H1 (cell line): Measurements from ENCODE around the gene INO80C. TPM values are rescaled to one million over a fixed set of nuclear protein-coding genes. Genes with fewer than 3 reads are reported as not detected.

Source experiments
- CTCF ChIA-PET: fragments of 300-600 bp; sonication (Branson Sonifier 250); formaldehyde crosslinking; loops from one replicate; lab custom pipeline; 2021; ENCODE audit not compliant: partially characterized antibody; lab: Charles Lee
- POLR2A ChIA-PET: fragments of 300-600 bp; sonication (Branson Sonifier 250); formaldehyde crosslinking; loops from one replicate; lab custom pipeline; 2021; ENCODE audit warnings: inconsistent platforms; ENCODE audit not compliant: partially characterized antibody; lab: Charles Lee
- DNase-seq, 2 experiments: peaks; one replicate each; pipeline versions ENCODE4 v3.0.0 to v3.0.0-alpha.2; 2010 to 2022; ENCODE audit warnings: low spot score in 2 of 2, low read depth in 1 of 2, mixed read lengths in 1 of 2
- FAIRE-seq: peaks from 2 replicates; lab custom pipeline; 2011; peaks lifted over from hg19 to GRCh38; lab: Jason Lieb, UNC
- H2AFZ ChIP-seq: 2 replicates; pipeline ENCODE4 v1.8.1; 2012; ENCODE audit warnings: low read length, inconsistent platforms
- H2AK5ac ChIP-seq: 2 replicates; pipeline ENCODE4 v1.6.1; 2013; ENCODE audit warnings: low read depth, low read length
- H2BK120ac ChIP-seq: replicated peaks from 2 replicates; pipeline ENCODE3; 2013; ENCODE audit warnings: low read depth, low read length, inconsistent platforms
- H2BK12ac ChIP-seq: 2 replicates; pipeline ENCODE4 v1.6.1; 2013; ENCODE audit warnings: low read depth, low read length
- H2BK15ac ChIP-seq: 2 replicates; pipeline ENCODE4 v1.6.1; 2013; ENCODE audit warnings: low read length
- H2BK20ac ChIP-seq: 2 replicates; pipeline ENCODE4 v1.6.1; 2013; ENCODE audit warnings: low read length
- H2BK5ac ChIP-seq: 2 replicates; pipeline ENCODE4 v1.6.1; 2013; ENCODE audit warnings: low read depth, low read length
- H3K14ac ChIP-seq: 2 replicates; pipeline ENCODE4 v1.6.1; 2013; ENCODE audit warnings: inconsistent platforms; ENCODE audit not compliant: insufficient read length
- H3K18ac ChIP-seq: 2 replicates; pipeline ENCODE4 v1.6.1; 2013; ENCODE audit warnings: low read length; ENCODE audit errors: extremely low read depth
- H3K23ac ChIP-seq: 2 replicates; pipeline ENCODE4 v1.6.1; 2013; ENCODE audit warnings: inconsistent platforms; ENCODE audit not compliant: insufficient read length
- H3K23me2 ChIP-seq: 2 replicates; pipeline ENCODE4 v1.6.1; 2013; ENCODE audit warnings: low read depth, low read length
- H3K27ac ChIP-seq: 2 replicates; pipeline ENCODE4 v1.6.1; 2011; ENCODE audit warnings: low read depth, low read length, inconsistent platforms
- H3K27me3 ChIP-seq, 4 experiments: replicated peaks in 1 of 4; 1 replicate in 1 of 4; 2 replicates in 3 of 4; pipeline versions ENCODE4 v1.6.1 to v1.8.1; 2011 to 2013; ENCODE audit warnings: low read length in 3 of 4, mild to moderate bottlenecking in 3 of 4, inconsistent platforms in 2 of 4, mixed read lengths in 2 of 4, moderate library complexity in 1 of 4; ENCODE audit not compliant: control insufficient read depth in 3 of 4, insufficient read depth in 3 of 4; ENCODE audit errors: extremely low read depth in 1 of 4
- H3K36me3 ChIP-seq, 4 experiments: 2 replicates each; pipeline versions ENCODE4 v1.6.1 to v1.8.1; 2011 to 2013; ENCODE audit warnings: mild to moderate bottlenecking in 4 of 4, low read length in 3 of 4, moderate library complexity in 2 of 4, control low read depth in 1 of 4, inconsistent platforms in 1 of 4; ENCODE audit not compliant: insufficient read depth in 4 of 4, control insufficient read depth in 2 of 4
- H3K4ac ChIP-seq: replicated peaks from 2 replicates; pipeline ENCODE3; 2013; ENCODE audit warnings: low read length, low read depth, mixed read lengths, inconsistent platforms; ENCODE audit not compliant: insufficient read length
- H3K4me1 ChIP-seq, 4 experiments: replicated peaks in 1 of 4; 1 replicate in 1 of 4; 2 replicates in 3 of 4; pipeline versions ENCODE4 v1.6.1 to v1.8.1; 2011 to 2013; ENCODE audit warnings: low read length in 3 of 4, inconsistent platforms in 2 of 4, mixed read lengths in 1 of 4; ENCODE audit not compliant: insufficient read depth in 4 of 4, control insufficient read depth in 3 of 4
- H3K4me2 ChIP-seq, 2 experiments: 2 replicates each; pipeline versions ENCODE4 v1.6.1 to v1.8.1; 2011 to 2013; ENCODE audit warnings: low read depth in 2 of 2, low read length in 2 of 2, control low read depth in 1 of 2, inconsistent platforms in 1 of 2, mild to moderate bottlenecking in 1 of 2; ENCODE audit not compliant: insufficient read depth in 1 of 2
- H3K4me3 ChIP-seq, 4 experiments: fragments of 200-600, 300-600 bp in 1 of 4; sonication (generic), shearing (Covaris generic), sonication (Bioruptor Twin) in 1 of 4; 2 replicates each; pipeline versions ENCODE4 v1.5.1 to v1.8.1; 2011 to 2016; ENCODE audit warnings: low read length in 4 of 4, low read depth in 3 of 4, control low read depth in 2 of 4, inconsistent platforms in 2 of 4, mild to moderate bottlenecking in 2 of 4, mixed read lengths in 1 of 4, moderate library complexity in 1 of 4; ENCODE audit not compliant: insufficient read depth in 2 of 4; ENCODE audit errors: extremely low read depth in 1 of 4
- H3K56ac ChIP-seq: replicated peaks from 2 replicates; pipeline ENCODE3; 2013; ENCODE audit warnings: low read depth, mild to moderate bottlenecking, mixed read lengths, low read length, inconsistent platforms; ENCODE audit not compliant: insufficient read length
- H3K79me1 ChIP-seq: 2 replicates; pipeline ENCODE4 v1.6.1; 2013; ENCODE audit warnings: low read depth, low read length, control low read depth
- H3K79me2 ChIP-seq, 2 experiments: 2 replicates each; pipeline versions ENCODE4 v1.6.1 to v1.8.1; 2012 to 2013; ENCODE audit warnings: low read length in 2 of 2, mild to moderate bottlenecking in 2 of 2, inconsistent platforms in 1 of 2; ENCODE audit not compliant: insufficient read depth in 2 of 2, control insufficient read depth in 1 of 2
- H3K9ac ChIP-seq, 4 experiments: replicated peaks in 1 of 4; 1 replicate in 1 of 4; 2 replicates in 3 of 4; pipeline versions ENCODE4 v1.6.1 to v1.8.1; 2011 to 2013; ENCODE audit warnings: low read depth in 3 of 4, low read length in 3 of 4, control low read depth in 2 of 4, mild to moderate bottlenecking in 2 of 4, moderate library complexity in 2 of 4, inconsistent platforms in 1 of 4; ENCODE audit errors: extremely low read depth in 1 of 4
- H3K9me3 ChIP-seq, 2 experiments: 2 replicates each; pipeline versions ENCODE4 v1.6.1 to v1.8.1; 2012 to 2013; ENCODE audit warnings: mild to moderate bottlenecking in 2 of 2, moderate library complexity in 2 of 2, control low read depth in 1 of 2, inconsistent platforms in 1 of 2, low read depth in 1 of 2, low read length in 1 of 2, mixed read lengths in 1 of 2; ENCODE audit not compliant: insufficient read depth in 2 of 2
- H4K20me1 ChIP-seq, 2 experiments: replicated peaks in 1 of 2; 2 replicates each; pipeline versions ENCODE3 to v1.8.1; 2011 to 2013; ENCODE audit warnings: inconsistent platforms in 2 of 2, low read length in 2 of 2, mild to moderate bottlenecking in 1 of 2; ENCODE audit not compliant: insufficient read depth in 2 of 2, control insufficient read depth in 1 of 2
- H4K5ac ChIP-seq: 2 replicates; pipeline ENCODE4 v1.6.1; 2013; ENCODE audit warnings: low read length, low read depth, mixed read lengths, inconsistent platforms; ENCODE audit not compliant: insufficient read length
- H4K8ac ChIP-seq: 2 replicates; pipeline ENCODE4 v1.8.0; 2013; ENCODE audit warnings: mild to moderate bottlenecking, moderate library complexity, low read length, inconsistent platforms; ENCODE audit not compliant: insufficient read depth; ENCODE audit errors: extremely low read depth
- H4K91ac ChIP-seq: replicated peaks from 2 replicates; pipeline ENCODE3; 2013; ENCODE audit warnings: low read length, mixed read lengths, inconsistent platforms; ENCODE audit not compliant: insufficient read length
- GABPA ChIP-seq: IDR thresholded peaks from 2 replicates; pipeline ENCODE4 v1.6.1; 2011; ENCODE audit warnings: mild to moderate bottlenecking, low read length, moderate library complexity, borderline replicate concordance; ENCODE audit not compliant: insufficient read depth
- TBP ChIP-seq: IDR thresholded peaks from 2 replicates; pipeline ENCODE4 v1.6.1; 2011; ENCODE audit warnings: low read depth, low read length, improper control_type of control experiment
- WGBS, 2 experiments: shearing (Covaris generic) in 1 of 2; methylation state at CpG; one replicate each; pipeline versions ENCODE4 v1.1.6 to v1.1.7; 2013 to 2015; ENCODE audit warnings: low lambda C conversion rate in 2 of 2, mixed read lengths in 2 of 2, inconsistent platforms in 1 of 2, low coverage in 1 of 2, missing lambda C conversion rate in 1 of 2; ENCODE audit not compliant: insufficient replicate concordance in 2 of 2, insufficient coverage in 1 of 2, insufficient read length in 1 of 2; ENCODE audit errors: extremely low coverage in 1 of 2, missing lambda C conversion rate in 1 of 2; 5-methylcytosine and 5-hydroxymethylcytosine counted together
- polyA plus RNA-seq, 7 experiments: library from polyadenylated mRNA; depleted of rRNA in 3 of 7; stranded (reverse) in 5 of 7; unstranded in 2 of 7; fragments of >200 nt in 5 of 7; fragments of 200-250 nt in 2 of 7; gene quantifications; 1 replicate in 5 of 7; 2 replicates in 1 of 7; 4 replicates in 1 of 7; pipeline versions ENCODE4 v1.2.1 to v1.2.3, GENCODE V29; 2011 to 2013; ENCODE audit warnings: missing spikeins in 2 of 7, mixed read lengths in 2 of 7
- total RNA-seq: library from RNA; stranded (reverse); fragmentation: NEBNext Ultra II Directional; extraction: Animal tissue kit (Norgen Biotek cat#: 25700); gene quantifications from 2 replicates; pipeline ENCODE4 v1.2.1, GENCODE V29; 2021

INO80C gene
- total and polyA plus RNA-seq, 2 of the 8 experiments (the other 6 are each of a cell fraction or from before 2014, with no cell fraction given): 30.1 to 48.9 TPM

DNA sequence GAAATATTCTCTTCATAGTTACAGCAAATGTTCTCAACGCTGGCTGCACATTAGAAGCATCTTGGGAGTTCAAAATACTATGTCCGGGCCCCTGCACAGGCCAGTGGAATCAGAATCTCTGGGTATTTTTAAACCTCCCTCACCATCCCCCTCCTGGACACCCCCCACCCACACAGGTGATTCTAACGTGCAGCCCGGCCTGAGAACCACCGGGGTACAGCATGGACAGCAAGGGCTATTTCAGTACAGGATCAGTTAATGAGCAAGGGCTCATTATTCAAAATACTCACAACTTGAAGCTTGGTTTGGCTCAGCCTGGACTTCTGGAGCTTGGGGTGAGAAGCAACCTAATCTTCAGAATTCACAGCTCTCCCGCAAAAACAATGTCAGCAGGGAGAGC, 31.4 kb downstream of the INO80C start:
- no peak overlapping the region for H4K91ac ChIP-seq
- no peaks in the 10 kb centered on the region for H3K79me1 ChIP-seq
- H3K9me3 ChIP-seq: no peaks in the 10 kb centered on the region
- H3K27me3 ChIP-seq: no peaks in the 10 kb centered on the region
- H2BK12ac ChIP-seq: no peak overlapping the region
- no peak overlapping the region for H3K4me2 ChIP-seq
- peaks cover 0 to 14% (median 1%) of the 10 kb centered on the region in 4 experiments; a peak in 4 of 8 replicates for H3K36me3 ChIP-seq
- H3K9ac ChIP-seq: no peak overlapping the region
- no peak overlapping the region for H3K56ac ChIP-seq
- no peaks in the 10 kb centered on the region for H3K79me2 ChIP-seq
- ChIA-PET CTCF (interaction anchor here (0.6 to 1.1 kb wide), 4 partner anchors 13 to 642 kb away, joined by 3 to 4 read pairs (median 4); no protein-coding TSS in a partner anchor), POLR2A (interaction anchor here (0.7 to 1.0 kb wide), 2 partner anchors 11 to 31 kb away, joined by 4 read pairs; partner anchors contain the start of gene INO80C)
- no peak overlapping the region for H3K4ac ChIP-seq
- no peak overlapping the region for H2BK20ac ChIP-seq
- no peak overlapping the region for H4K5ac ChIP-seq
- no peak overlapping the region for H3K14ac ChIP-seq
- no peak overlapping the region for H2BK15ac ChIP-seq
- DNase-seq (no peak), FAIRE-seq (no peak)
- H3K4me3 ChIP-seq: no peak overlapping the region
- no peak overlapping the region for H2AFZ ChIP-seq
- peaks cover 0 to 2% of the 10 kb centered on the region in 2 experiments for H4K20me1 ChIP-seq
- no peaks in the 10 kb centered on the region for H3K23me2 ChIP-seq
- no peak overlapping the region for H2AK5ac ChIP-seq
- no peak overlapping the region for H3K18ac ChIP-seq
- no peak overlapping the region for H4K8ac ChIP-seq
- H3K23ac ChIP-seq: no peak overlapping the region
- TF ChIP-seq GABPA (no peak), TBP (no peak)
- TF ChIP-seq, all 59 proteins: peak for 0
- H2BK120ac ChIP-seq: no peak overlapping the region
- H2BK5ac ChIP-seq: no peak overlapping the region
- H3K27ac ChIP-seq: no peak overlapping the region
- 91% methylated on average over 6 of the region's 6 CpGs; no CpG with 5 or more reads in 1 of the 2 experiments for WGBS, 2 experiments
- no peaks in the 10 kb centered on the region for H3K4me1 ChIP-seq
